GM18511 (cell line): ENCODE results near the gene RMP24.

ENCODE experiments used
- ATAC-seq: cut with Tn5 transposase; IDR thresholded peaks from one replicate; pipeline ENCODE4 v1.9.1; 2021; ENCODE audit warnings: mild to moderate bottlenecking, moderate library complexity; ENCODE audit not compliant: unreplicated experiment

The RMP24 gene

DNA sequence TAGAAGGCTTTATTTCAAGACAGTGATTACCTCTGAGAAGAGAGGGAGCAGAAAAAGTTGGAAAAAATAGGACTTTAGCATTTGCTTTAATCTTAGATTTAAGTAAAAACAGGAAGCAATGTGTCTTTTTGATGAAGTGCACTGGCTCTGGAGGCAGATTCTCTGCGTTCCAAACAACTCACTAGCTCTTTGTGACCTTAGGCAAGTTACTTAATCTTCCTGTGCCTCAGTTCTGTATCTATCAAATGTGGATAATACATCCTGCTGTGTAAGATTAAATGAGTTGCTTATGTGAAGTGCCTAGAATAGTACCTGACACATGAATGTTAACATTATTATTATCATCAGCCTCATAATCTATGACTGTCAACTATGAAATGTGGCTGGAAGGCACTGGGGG, 52.5 kb downstream of the RMP24 start:
- ATAC-seq = no peak

DNA sequence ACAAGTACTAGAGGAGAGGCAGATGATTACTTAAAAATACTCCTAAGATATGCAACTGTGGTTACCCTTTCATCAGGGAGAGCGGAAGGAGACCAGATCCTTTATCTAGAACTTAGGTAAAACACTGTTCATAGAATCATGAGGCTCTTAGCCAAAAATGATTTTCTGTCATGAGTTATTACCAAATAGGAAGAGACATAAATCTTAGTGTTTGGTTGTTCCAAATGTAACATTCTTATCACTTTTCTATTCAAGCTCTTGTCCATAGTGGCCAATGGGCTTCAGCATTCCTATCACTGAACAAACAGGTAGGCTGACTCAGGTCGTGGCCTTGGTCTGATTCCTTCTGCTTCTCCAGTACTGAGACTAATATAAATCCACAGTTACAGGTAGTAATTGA, 56.4 kb downstream of the RMP24 start:
- no peak for ATAC-seq
